SK-N-SH (cell line): Measurements from ENCODE around the gene HSPA12A. TPM values are rescaled to one million over a fixed set of nuclear protein-coding genes. Genes with fewer than 3 reads are reported as not detected.

Source experiments
- CTCF ChIA-PET: fragments of 300-600, 350-600 bp; formaldehyde crosslinking; extraction: SDS; loops from one replicate; lab custom pipeline; 2021; lab: Yijun Ruan, JAX
- POLR2A ChIA-PET: fragments of 350-600 bp; sonication (Branson Sonifier 250); formaldehyde crosslinking; extraction: SDS; loops from one replicate; lab custom pipeline; 2020; ENCODE audit warnings: antibody characterized with exemption, inconsistent platforms; lab: Yijun Ruan, JAX
- DNase-seq: peaks from one replicate; pipeline ENCODE4 v3.0.0; 2012
- H2AFZ ChIP-seq: fragments of 200-600 bp; sonication (generic); 2 replicates; pipeline ENCODE4 v1.8.1; 2016; ENCODE audit warnings: antibody characterized with exemption, mild to moderate bottlenecking, low read depth
- H3F3A ChIP-seq: fragments of 200-600 bp; sonication (generic); replicated peaks from 2 replicates; pipeline ENCODE3; 2016; ENCODE audit warnings: antibody characterized with exemption, mild to moderate bottlenecking; ENCODE audit not compliant: insufficient read depth
- H3K27ac ChIP-seq, 2 experiments: fragments of 200-500 bp in 1 of 2; fragments of 200-600 bp in 1 of 2; sonication (Bioruptor generic) in 1 of 2; sonication (generic), shearing (Covaris generic) in 1 of 2; 2 replicates each; pipeline versions ENCODE4 v1.5.1 to v1.6.1; 2014 to 2016; ENCODE audit warnings: low read depth in 2 of 2, inconsistent platforms in 1 of 2, low read length in 1 of 2, mild to moderate bottlenecking in 1 of 2, mixed read lengths in 1 of 2
- H3K27me3 ChIP-seq: fragments of 200-600 bp; sonication (generic), shearing (Covaris generic); 2 replicates; pipeline ENCODE4 v1.6.1; 2016; ENCODE audit warnings: mixed run types; ENCODE audit not compliant: insufficient read depth
- H3K36me3 ChIP-seq, 2 experiments: fragments of 200-500 bp in 1 of 2; fragments of 200-600 bp in 1 of 2; sonication (Bioruptor generic) in 1 of 2; sonication (generic) in 1 of 2; replicated peaks in 1 of 2; 2 replicates each; pipeline versions ENCODE3 to v1.5.1; 2014 to 2016; ENCODE audit warnings: low read length in 1 of 2, mild to moderate bottlenecking in 1 of 2; ENCODE audit not compliant: insufficient read depth in 2 of 2, control insufficient read depth in 1 of 2
- H3K4me1 ChIP-seq, 2 experiments: fragments of 200-500 bp in 1 of 2; fragments of 200-600 bp in 1 of 2; sonication (Bioruptor generic) in 1 of 2; sonication (generic), shearing (Covaris generic) in 1 of 2; 2 replicates each; pipeline versions ENCODE4 v1.5.1 to v1.6.1; 2014 to 2016; ENCODE audit warnings: low read depth in 1 of 2, low read length in 1 of 2, mixed run types in 1 of 2; ENCODE audit not compliant: insufficient read depth in 2 of 2, control insufficient read depth in 1 of 2
- H3K4me2 ChIP-seq: fragments of 200-600 bp; sonication (generic), shearing (Covaris generic); 2 replicates; pipeline ENCODE4 v1.6.1; 2017; ENCODE audit warnings: mixed run types
- H3K4me3 ChIP-seq, 2 experiments: fragments of 200-500 bp in 1 of 2; fragments of 200-600 bp in 1 of 2; sonication (Bioruptor generic) in 1 of 2; sonication (generic), shearing (Covaris generic) in 1 of 2; 2 replicates each; pipeline versions ENCODE4 v1.5.1 to v1.8.1; 2014 to 2016; ENCODE audit warnings: low read depth in 2 of 2, inconsistent platforms in 1 of 2, low read length in 1 of 2, mild to moderate bottlenecking in 1 of 2, mixed read lengths in 1 of 2, moderate library complexity in 1 of 2
- H3K79me2 ChIP-seq: fragments of 200-600 bp; sonication (generic); 2 replicates; pipeline ENCODE4 v1.8.1; 2017; ENCODE audit warnings: mild to moderate bottlenecking; ENCODE audit not compliant: insufficient read depth
- H3K9ac ChIP-seq: fragments of 200-600 bp; sonication (generic); 2 replicates; pipeline ENCODE4 v1.6.1; 2017; ENCODE audit warnings: mixed run types
- H3K9me2 ChIP-seq: fragments of 200-600 bp; sonication (generic); 2 replicates; pipeline ENCODE4 v1.6.1; 2017; ENCODE audit warnings: mixed run types
- H3K9me3 ChIP-seq: fragments of 200-600 bp; sonication (generic); 2 replicates; pipeline ENCODE4 v1.6.1; 2017; ENCODE audit warnings: mixed run types, mild to moderate bottlenecking, moderate library complexity
- H4K20me1 ChIP-seq: fragments of 200-600 bp; sonication (generic); 2 replicates; pipeline ENCODE4 v1.6.1; 2017; ENCODE audit warnings: mild to moderate bottlenecking, mixed run types; ENCODE audit not compliant: insufficient read depth
- CTCF ChIP-seq: fragments of 200-600 bp; sonication (generic); IDR thresholded peaks from 2 replicates; pipeline ENCODE4 v1.6.1; 2017; ENCODE audit warnings: antibody characterized with exemption, mild to moderate bottlenecking, moderate library complexity
- FOSL2 ChIP-seq: IDR thresholded peaks from 2 replicates; pipeline ENCODE4 v1.4.0; 2012; ENCODE audit warnings: low read depth, mild to moderate bottlenecking, moderate library complexity, borderline replicate concordance
- MEF2A ChIP-seq: IDR thresholded peaks from 2 replicates; pipeline ENCODE4 v1.4.0; 2012; ENCODE audit warnings: low read depth, borderline replicate concordance
- NFIC ChIP-seq: IDR thresholded peaks from 2 replicates; pipeline ENCODE4 v1.4.0; 2012; ENCODE audit warnings: borderline replicate concordance
- NRF1 ChIP-seq: IDR thresholded peaks from 2 replicates; pipeline ENCODE4 v1.6.1; 2012; ENCODE audit warnings: low read depth, mild to moderate bottlenecking, low read length
- RAD21 ChIP-seq: IDR thresholded peaks from 2 replicates; pipeline ENCODE4 v1.6.1; 2012; ENCODE audit warnings: mild to moderate bottlenecking, low read length
- RCOR1 ChIP-seq: fragments of 150-350 bp; IDR thresholded peaks from 2 replicates; pipeline ENCODE4 v1.6.1; 2017; ENCODE audit warnings: antibody characterized with exemption, low read length
- REST ChIP-seq: IDR thresholded peaks from 2 replicates; pipeline ENCODE4 v1.6.1; 2012; ENCODE audit warnings: mild to moderate bottlenecking, low read depth, low read length, moderate library complexity
- RFX5 ChIP-seq: IDR thresholded peaks from 2 replicates; pipeline ENCODE4 v1.6.1; 2012; ENCODE audit warnings: mild to moderate bottlenecking, improper control_type of control experiment, low read length
- RXRA ChIP-seq: IDR thresholded peaks from 2 replicates; pipeline ENCODE4 v1.4.0; 2012; ENCODE audit warnings: low read depth, mild to moderate bottlenecking, borderline replicate concordance
- SMC3 ChIP-seq: IDR thresholded peaks from 2 replicates; pipeline ENCODE4 v1.6.1; 2012; ENCODE audit warnings: low read depth, low read length, improper control_type of control experiment
- YY1 ChIP-seq: IDR thresholded peaks from 2 replicates; pipeline ENCODE4 v1.4.0; 2012; ENCODE audit warnings: low read depth, mild to moderate bottlenecking
- WGBS: methylation state at CpG from one replicate; pipeline ENCODE4 v1.1.6; 2017; ENCODE audit warnings: low lambda C conversion rate; 5-methylcytosine and 5-hydroxymethylcytosine counted together
- polyA plus RNA-seq, 3 experiments: library from polyadenylated mRNA; depleted of rRNA; stranded (reverse); fragments of >200 nt; gene quantifications; 2 replicates each; pipeline ENCODE4 v1.2.3, GENCODE V29; 2012

The HSPA12A gene
- polyA plus RNA-seq, 1 of the 3 experiments (the other 2 are of a cell fraction) = 2.9 TPM

- Histone ChIP-seq H3K27ac (no peak overlapping the region), H2AFZ (no peak overlapping the region), H3K4me1 (peaks cover 0 to 4% of the 10 kb centered on the region in 2 experiments; a peak in 1 of 4 replicates), H3K4me2 (no peak overlapping the region), H3K79me2 (no peaks in the 10 kb centered on the region), H3K9me3 (no peaks in the 10 kb centered on the region), H3K9me2 (no peaks in the 10 kb centered on the region), H3K27me3 (no peaks in the 10 kb centered on the region; the same call in 1 of the 2 replicates), H3K36me3 (no peaks in the 10 kb centered on the region), H3K4me3 (no peak overlapping the region), H3F3A (no peaks in the 10 kb centered on the region), H3K9ac (no peak overlapping the region), H4K20me1 (no peaks in the 10 kb centered on the region)
- TF ChIP-seq SMC3 = peak; percentile 11; the same call in 1 of the 2 replicates
- peak; percentile 44 for TF ChIP-seq CTCF
- no peak for TF ChIP-seq RFX5
- TF ChIP-seq RAD21 = peak; percentile 25; the same call in 1 of the 2 replicates
- no peak for DNase-seq
- CTCF ChIA-PET = interaction anchor here (1.1 to 4.1 kb wide), 7 partner anchors 12 to 148 kb away, joined by 3 to 24 read pairs (median 7); no protein-coding TSS in a partner anchor
- POLR2A ChIA-PET = no interaction called here
- 69% methylated on average over 10 of the region's 10 CpGs for WGBS
Measured at GRCh38 chr10:116765648-116766081, 23.3 kb upstream of the HSPA12A start.

GRCh38 chr10:116764979-116765378 is 22.6 kb upstream of the HSPA12A start:
- H3K79me2 ChIP-seq = no peaks in the 10 kb centered on the region
- TF ChIP-seq REST = no peak
- TF ChIP-seq FOSL2 = no peak
- TF ChIP-seq NRF1 = no peak
- TF ChIP-seq RXRA = no peak
- TF ChIP-seq NFIC = no peak
- TF ChIP-seq RCOR1 = no peak
- no peak for TF ChIP-seq YY1
- TF ChIP-seq MEF2A = no peak
- TF ChIP-seq, all 33 proteins: peak for 0
- Histone ChIP-seq H3K9ac (no peak overlapping the region), H3K27me3 (no peaks in the 10 kb centered on the region; the same call in 1 of the 2 replicates), H3K4me2 (no peak overlapping the region), H3F3A (no peaks in the 10 kb centered on the region), H3K9me2 (no peaks in the 10 kb centered on the region), H3K36me3 (no peaks in the 10 kb centered on the region), H4K20me1 (no peaks in the 10 kb centered on the region), H3K27ac (no peak overlapping the region), H3K4me1 (peaks cover 0 to 4% of the 10 kb centered on the region in 2 experiments; a peak in 1 of 4 replicates), H3K9me3 (no peaks in the 10 kb centered on the region), H3K4me3 (no peak overlapping the region), H2AFZ (no peak overlapping the region)
- ChIA-PET POLR2A (no interaction called here), CTCF (interaction anchor here (1.6 to 4.1 kb wide), 4 partner anchors 23 to 138 kb away, joined by 3 to 24 read pairs (median 10); no protein-coding TSS in a partner anchor)
- no peak for DNase-seq
